NCI-H748 (cell line): ENCODE results near the gene NGB.
"Not testable (repeated sequence)": the region's sequence is repeated elsewhere in the genome, so short reads cannot be mapped to it uniquely, and the experiment has no call there.

Source experiments
- DNase-seq: peaks from one replicate; lab custom pipeline; 2025; ENCODE audit not compliant: unreplicated experiment; lab: John Stamatoyannopoulos, UW

Gene NGB

GRCh38 chr14:77296906-77297305 lies 25.9 kb upstream of the NGB start:
- no peak for DNase-seq

DNA sequence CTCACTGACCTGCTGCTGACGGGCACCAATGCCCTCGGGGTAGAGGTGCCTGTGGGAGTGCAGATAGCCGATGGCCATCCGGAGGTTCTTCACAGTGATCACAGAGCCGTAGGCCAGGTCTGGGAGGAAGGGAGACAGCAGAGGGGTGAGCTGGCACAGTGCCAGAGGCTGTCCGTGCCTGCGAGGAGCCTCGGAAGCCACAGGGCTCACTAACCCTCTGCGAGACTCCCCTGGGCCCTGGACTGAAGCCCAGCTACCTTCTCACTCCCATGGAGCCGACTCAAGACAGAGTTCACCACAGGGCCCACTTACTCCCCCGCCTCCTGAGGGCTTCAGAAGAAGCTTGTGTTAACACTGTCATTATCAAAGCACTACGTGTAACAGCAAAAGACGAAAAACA lies 25.1 kb upstream of the NGB start:
- no peak for DNase-seq

GRCh38 chr14:77290705-77291104 lies 19.7 kb upstream of the NGB start:
- DNase-seq: no peak

GRCh38 chr14:77286576-77286975 lies 15.6 kb upstream of the NGB start:
- DNase-seq: no peak

DNA sequence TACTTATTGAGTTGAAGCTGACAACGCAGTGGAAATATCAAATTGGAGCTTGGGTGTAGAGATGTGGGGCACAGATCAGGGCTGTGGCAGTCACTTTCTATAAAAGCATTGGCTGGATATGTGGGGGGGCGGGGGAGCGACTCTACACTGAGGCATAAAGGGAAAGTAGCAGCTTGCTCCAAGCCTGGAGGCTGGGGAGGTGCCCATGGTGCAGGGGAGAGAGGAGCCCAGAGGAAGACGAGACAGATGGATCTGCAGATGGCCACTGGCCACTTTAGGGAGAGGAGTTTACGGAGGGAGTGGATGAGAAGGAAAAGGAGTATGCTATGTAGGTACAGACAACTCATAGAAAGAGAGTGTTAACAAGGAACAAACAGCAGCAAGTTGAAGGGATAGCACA lies 13.5 kb upstream of the NGB start:
- DNase-seq: no peak

DNA sequence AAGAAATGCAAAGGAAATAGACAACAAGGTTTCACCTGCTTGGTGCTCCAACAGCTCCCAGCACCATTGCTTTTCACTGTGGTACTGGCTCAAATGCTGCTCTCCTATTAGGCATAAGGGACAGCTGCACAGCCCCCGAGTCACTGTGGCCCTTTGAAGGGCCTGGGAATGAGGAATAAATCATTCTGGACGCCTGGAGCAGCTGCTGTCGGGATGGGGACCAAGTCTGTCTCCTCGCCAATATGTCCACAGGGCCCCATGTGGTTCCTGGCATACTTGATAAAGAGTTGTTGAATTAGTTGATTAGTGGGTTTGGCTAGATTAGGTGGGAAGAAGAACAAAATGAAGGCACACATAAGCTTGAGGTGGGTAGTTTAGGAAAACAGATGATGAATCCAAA lies 13.1 kb upstream of the NGB start:
- DNase-seq: no peak

DNA sequence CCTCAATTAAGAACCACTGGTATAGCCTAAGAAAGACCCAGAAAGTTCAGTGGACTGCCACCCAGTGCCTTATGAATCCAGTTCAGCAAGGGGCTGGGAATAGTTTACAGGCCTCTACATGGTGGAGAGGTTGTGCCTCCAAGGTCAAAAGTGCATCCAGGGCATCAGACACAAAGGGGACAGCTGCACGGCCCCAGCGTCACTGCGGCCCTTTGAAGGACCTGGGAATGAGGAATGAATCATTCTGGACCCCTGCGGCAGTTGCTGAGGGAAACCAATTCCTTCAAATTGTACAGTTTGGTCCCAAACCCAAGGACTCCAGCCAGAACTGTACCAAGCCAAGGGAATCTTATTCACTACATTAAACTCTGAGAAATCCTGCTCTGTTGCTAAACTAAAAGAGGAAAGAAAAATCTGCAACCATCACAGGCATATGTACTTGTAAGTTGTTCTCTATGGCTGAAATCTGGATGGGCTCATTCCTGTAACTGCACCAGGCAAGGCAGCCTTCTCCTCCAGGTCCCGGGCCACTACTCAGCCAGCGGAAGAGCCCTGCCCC lies 10.9 kb upstream of the NGB start:
- DNase-seq: no peak

DNA sequence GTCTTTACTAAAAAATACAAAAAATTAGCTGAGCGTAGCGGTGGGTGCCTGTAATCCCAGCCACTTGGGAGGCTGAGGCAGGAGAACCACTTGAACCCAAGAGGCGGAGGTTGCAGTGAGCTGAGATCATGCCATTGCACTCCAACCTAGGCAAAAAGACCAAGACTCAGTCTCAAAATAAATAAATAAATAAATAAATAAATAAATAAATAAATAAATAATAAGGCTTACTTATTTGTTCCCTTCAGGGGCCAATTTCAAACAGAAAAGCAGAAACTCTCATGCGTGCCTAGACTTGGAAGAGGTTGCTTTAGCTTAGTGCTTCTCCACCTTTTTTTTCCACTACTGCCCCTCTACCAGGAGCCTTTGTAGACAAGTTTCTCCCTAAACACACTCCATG lies 9.9 kb upstream of the NGB start:
- DNase-seq: not testable (repeated sequence)

- DNase-seq: no peak
These were observed 8.7 kb upstream of the NGB start for GRCh38 chr14:77279719-77280118.

- no peak for DNase-seq
These were observed 7.6 kb upstream of the NGB start for GRCh38 chr14:77278461-77279230.

DNA sequence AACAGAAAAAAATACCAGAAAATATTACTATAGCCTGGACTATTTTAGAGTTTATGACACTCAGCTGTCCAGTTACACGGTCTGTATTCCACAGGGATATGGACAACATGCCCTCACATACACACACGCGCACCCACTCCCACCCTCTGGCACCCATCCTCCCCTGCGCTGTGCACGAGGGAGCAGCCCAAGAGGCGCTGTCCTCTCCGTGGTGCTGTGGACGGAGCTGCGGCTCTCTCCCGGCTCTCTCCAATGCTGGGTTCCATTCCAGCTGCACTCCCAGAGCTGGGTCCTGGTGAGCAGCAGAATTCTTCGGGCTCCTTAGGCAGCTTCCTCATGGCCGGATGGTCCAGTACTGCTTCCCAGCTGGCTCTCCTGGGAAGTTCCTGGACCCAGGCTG lies 6.0 kb upstream of the NGB start:
- no peak for DNase-seq

DNA sequence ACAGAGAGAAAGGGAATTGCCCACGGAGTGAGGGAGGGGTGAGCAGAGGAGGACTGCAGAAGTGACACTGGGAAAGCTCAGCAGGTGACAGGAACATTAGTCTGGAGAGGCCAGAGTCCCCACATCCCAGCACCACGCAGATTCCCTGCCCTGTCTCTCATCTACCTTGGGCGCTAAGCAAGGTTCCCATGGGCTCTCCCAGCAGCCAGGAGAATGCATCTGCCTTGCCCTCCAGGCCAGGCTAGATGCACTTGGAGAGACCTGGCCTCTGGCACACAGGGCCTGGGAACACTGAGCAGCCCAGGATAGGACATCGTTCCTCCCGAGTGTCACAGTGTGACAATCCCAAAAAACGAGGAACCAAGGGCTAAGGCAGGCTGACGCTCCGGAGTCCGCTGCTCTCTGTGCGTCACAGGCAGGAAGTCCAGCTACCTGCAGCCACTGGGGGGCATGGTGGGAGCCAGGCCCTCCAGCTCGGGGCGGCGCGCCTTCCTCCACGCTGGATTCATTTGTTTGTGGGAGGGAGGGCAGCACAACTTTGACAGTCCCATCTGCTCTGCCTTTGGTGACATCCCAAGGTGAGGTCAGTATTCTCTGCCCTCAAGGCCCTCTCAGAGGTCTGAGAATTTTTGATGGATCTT lies 5.4 kb upstream of the NGB start:
- no peak for DNase-seq

DNA sequence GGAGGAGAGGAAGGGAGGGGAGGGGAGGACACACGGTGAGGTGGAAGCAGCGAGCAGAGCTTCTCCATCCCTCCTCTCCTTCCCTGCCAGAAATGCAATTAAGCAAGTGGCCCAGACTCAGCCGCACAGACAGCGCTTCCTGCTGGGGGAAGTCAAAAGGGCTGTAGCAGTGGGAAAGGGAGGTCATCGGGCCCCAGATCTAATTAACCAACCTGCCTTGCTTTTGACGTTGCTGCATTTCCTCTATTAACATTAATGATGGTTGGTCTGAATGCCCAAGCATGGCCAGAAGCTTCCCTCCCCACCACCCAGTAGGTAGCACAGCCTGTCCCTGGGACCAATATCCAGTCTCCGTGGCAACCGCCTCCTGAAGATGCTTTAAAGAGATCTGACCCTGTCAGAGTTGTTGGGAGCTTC lies 4.6 kb upstream of the NGB start:
- no peak for DNase-seq

DNA sequence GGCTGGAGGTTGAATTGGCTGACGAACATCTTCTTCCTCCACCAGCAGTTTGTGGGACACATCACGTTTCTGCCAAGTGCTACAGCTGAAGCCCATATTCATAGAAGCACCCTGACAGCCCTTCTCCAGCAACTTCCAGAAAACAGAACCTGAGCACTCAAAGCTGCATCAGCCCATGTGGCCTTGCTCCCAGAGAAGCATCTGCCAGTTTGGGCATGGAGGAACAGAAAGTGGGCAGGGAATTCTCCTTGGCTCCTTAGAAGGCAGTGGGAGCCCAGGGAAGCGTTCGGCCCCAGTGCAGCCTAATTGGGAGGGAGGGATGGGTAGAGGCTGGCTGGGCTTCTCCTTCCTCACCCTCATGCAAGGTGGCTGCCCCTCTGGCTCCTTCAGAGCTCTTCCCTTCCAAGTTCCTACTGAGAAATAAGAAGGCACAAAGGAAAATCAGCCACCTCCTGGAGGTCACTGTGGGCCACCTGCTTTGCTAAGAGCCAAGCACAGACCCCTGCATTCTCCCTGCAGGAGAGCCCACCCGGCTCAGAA lies 4.1 kb upstream of the NGB start:
- DNase-seq: no peak

DNA sequence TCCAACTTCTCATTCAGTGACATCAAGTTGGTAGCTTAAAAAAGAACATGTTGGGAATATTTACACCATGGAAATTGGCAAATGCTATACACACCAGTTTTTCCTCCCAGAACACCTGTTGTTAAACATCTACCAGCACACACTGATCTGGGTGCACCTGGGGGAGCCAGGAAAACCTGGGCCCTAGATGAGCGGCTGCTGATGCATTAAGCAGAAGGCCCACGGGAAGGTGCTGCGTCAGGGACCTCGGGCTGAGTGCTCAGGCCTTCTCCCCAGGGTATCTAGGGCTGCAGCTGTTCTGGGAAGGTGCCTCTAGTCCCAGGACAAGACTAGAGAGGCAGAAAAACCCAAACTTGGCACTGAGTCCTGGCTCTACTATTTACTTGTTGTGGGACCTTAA lies 2.8 kb upstream of the NGB start:
- no peak for DNase-seq

DNA sequence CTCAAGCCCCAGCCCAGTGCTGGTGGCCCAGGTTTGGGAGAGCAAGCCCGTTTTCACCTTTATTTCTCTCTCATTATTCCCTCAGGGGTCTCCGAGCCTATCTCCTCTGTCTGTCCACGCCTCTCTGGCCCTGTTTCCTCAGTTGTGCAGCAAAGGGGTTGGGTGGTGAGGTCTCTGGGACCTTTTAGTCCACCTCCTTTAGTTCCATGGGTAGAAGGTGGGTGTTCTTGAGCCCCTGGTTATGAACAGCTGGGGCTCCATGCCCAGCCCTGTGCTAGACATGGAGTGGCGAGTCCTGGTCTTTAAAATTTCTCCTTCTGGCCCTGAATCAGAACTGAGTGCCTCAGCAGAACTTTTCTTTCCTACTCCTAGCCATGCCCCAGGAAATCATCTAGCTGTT lies 1.3 kb upstream of the NGB start:
- DNase-seq: no peak

- peak; percentile 37 for DNase-seq
These were observed 469 bp downstream of the NGB start for GRCh38 chr14:77270361-77271112.

- peak; percentile 38 for DNase-seq
These were observed 1.9 kb downstream of the NGB start for GRCh38 chr14:77268989-77269600.

DNA sequence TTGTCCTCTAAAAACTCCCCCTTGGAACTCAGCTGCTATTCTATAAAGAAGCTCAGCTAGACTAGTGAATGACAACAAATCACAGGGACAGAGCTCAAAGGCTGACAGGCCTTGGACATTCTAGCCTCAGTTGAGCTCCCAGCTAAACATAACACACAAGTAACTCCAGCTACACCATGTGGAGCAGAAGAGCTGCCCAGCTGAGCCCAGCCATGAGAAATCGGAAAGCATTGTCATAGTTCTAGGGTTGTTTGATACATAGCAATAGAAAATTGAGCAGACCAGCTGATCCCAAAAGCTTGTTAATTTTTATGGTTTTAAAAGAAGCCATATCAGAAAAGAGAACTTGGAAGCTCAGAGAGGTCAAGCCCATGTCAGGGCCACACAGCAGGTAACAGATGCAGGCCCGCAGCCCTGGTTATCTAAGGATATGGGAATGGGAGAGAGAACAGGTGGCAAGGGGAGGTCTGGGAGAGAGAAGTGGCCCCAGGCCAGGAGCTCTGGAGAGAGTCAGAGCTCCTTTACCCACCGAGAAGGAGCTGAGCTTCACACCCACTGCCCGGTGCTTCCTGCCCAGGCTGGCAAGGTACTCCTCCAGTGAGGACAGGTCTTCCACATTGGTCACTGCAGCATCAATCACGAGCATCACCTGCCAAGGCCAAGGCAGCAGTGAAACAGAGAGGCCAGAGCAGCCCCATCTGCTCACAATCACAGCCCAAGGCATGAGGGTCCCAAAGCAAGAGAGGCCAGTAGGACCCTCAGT lies 2.9 kb downstream of the NGB start:
- DNase-seq: no peak

GRCh38 chr14:77266336-77266735 lies 4.7 kb downstream of the NGB start:
- no peak for DNase-seq
